Measurements from ENCODE around the gene MTM1. TPM values are rescaled to one million over a fixed set of nuclear protein-coding genes. Genes with fewer than 3 reads are reported as not detected.

The MTM1 gene
- total RNA-seq, 1 donor from 2014 or later = 9.5 TPM

DNA sequence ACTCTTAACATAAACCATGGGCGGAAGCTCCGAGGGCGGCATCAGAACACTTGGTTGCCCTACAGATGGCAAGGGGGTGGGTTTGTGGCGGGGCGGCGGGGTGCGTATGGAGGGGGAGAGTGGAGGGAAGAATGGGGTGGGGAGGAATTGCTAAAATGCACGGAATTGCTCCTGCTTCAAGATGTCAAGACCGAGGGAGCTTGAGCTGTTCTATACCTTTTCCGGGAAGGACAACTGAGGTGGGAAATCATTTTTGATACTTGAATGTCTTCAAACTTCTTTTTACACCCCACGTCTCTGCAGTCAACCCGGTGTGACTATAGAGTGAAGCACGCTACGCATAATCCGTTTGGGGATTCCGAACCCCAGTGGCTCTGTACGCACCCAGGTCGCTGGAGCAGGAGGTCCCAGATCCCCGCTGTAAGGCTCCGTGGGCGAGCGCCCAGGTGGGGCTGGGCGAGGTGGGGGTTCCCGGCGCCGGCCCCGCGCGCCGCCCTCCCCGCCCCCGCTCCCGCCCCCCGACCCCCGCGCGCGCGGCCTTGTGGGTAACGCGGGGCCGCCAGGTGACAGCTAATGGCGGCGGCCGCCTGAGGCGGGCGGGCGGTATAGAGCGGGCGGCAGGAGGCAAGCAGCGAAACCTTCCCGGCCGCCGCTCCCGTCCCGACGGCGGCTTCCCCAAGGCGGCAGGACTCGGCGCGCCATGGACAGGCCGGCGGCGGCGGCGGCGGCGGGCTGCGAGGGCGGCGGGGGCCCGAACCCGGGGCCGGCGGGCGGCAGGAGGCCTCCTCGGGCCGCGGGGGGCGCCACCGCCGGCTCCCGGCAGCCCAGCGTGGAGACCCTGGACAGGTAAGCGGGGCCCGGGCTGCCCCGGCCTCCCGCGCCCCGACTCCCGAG lies 124.7 kb downstream of the MTM1 start, which contains the start of gene MTMR1:
TSS of gene MTMR1 (plus strand) at position 566 of the 894 bp plus-strand sequence. CDS start at position 701, 135 bp downstream.
- TF ChIP-seq, protein P1, sequence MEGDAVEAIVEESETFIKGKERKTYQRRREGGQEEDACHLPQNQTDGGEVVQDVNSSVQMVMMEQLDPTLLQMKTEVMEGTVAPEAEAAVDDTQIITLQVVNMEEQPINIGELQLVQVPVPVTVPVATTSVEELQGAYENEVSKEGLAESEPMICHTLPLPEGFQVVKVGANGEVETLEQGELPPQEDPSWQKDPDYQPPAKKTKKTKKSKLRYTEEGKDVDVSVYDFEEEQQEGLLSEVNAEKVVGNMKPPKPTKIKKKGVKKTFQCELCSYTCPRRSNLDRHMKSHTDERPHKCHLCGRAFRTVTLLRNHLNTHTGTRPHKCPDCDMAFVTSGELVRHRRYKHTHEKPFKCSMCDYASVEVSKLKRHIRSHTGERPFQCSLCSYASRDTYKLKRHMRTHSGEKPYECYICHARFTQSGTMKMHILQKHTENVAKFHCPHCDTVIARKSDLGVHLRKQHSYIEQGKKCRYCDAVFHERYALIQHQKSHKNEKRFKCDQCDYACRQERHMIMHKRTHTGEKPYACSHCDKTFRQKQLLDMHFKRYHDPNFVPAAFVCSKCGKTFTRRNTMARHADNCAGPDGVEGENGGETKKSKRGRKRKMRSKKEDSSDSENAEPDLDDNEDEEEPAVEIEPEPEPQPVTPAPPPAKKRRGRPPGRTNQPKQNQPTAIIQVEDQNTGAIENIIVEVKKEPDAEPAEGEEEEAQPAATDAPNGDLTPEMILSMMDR (IDR thresholded peaks at IDR 0.05; ENCODE audit: borderline replicate concordance) = no peak
- intact Hi-C loops (cut with micrococcal nuclease) = no loop called here
- no peaks in the 10 kb centered on the region for H3K9me3 ChIP-seq (replicated peaks)
- peak; percentile 38 for DNase-seq
- H3K4me1 ChIP-seq = no peaks in the 10 kb centered on the region
- H3K27me3 ChIP-seq (ENCODE audit: low read depth) = no peaks in the 10 kb centered on the region
- H3K27ac ChIP-seq (replicated peaks) = peak within 1 kb of the TSS; percentile 82
- no peaks in the 10 kb centered on the region for H3K36me3 ChIP-seq
- peak within 1 kb of the TSS; percentile 69 for H3K4me3 ChIP-seq

DNA sequence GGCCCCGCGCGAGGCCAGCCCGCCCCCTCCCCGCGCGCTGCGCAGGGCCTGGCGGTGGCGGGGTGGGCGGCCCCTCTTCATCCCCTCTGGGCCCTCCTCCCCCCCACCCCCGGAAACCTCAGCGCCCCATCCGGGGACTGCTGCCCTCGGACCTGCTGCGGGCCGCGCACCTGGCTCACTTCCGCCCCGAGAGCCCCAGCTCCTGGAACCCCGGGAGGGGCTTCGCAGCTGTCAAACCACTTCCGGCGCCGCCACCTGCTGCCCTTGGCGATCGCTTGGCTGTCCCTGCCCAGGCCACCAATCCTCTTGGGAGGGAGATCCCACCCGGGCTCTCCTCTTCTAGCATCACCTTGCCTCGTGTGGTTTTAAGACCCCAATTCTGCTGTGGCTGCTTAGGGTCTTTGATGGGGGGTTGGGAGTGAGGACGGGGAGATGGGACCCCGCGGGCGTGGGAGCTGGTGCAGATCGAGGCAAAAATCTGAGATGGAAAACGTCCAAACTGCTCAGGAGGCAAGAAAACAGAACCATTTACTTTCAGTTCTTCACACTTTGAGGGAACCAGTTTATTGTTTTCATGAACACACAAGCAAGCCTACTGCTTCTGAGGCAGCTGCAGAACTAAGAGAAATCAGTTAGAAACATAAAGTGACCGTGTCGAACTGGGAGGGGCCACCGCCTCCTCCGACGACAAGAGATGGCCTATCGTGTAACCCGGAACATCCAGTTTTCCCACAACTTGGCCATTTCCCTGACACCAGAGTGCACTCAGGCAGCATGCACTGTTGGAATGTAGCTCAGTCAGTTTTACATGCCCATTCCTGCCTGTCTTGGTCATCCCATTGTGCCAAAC lies 125.5 kb downstream of the MTM1 start:
- H3K27me3 ChIP-seq (ENCODE audit: low read depth) = no peaks in the 10 kb centered on the region
- no peaks in the 10 kb centered on the region for H3K9me3 ChIP-seq (replicated peaks)
- no peaks in the 10 kb centered on the region for H3K4me1 ChIP-seq
- intact Hi-C loops (cut with micrococcal nuclease) = no loop called here
- peak overlapping the region; percentile 69 for H3K4me3 ChIP-seq
- H3K27ac ChIP-seq (replicated peaks) = peak overlapping the region; percentile 82
- TF ChIP-seq, protein P1 (IDR thresholded peaks at IDR 0.05; ENCODE audit: borderline replicate concordance) = no peak
- DNase-seq = peak; percentile 30
- H3K36me3 ChIP-seq = no peaks in the 10 kb centered on the region

DNA sequence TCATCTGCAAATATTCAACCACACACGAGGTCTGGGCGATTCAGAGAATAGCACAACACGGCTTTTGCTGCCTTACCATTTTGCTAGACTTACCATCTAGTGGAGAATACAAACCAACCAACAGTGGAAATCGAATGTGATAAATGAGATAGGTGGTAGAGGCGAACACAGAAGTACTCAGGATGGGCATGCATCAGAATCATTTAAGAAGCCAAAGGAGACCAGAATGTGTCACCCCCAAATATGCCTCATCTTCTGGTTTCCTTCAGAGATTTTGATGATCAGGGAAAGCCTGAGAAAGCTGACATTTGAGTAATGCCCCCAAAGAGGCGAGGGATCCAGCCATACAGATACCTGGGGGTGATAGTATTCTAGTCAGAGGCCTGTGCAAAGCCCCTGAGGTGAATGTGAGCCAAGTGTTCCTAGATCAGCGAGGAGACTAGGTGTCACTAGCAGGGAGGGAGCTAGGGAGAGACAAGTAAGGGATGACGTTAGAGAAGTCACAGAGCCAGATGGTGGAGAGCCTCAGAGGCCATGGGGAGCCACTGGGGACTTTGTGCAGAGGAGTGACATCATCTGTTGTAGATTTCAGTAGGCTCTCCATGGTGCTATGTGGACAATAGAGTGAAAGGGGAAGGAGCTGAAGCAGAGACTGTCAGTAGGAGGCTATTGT lies 126.5 kb downstream of the MTM1 start:
- no peaks in the 10 kb centered on the region for H3K36me3 ChIP-seq
- H3K27me3 ChIP-seq (ENCODE audit: low read depth) = no peaks in the 10 kb centered on the region
- H3K4me1 ChIP-seq = no peaks in the 10 kb centered on the region
- intact Hi-C loops (cut with micrococcal nuclease) = no loop called here
- peak overlapping the region; percentile 82 for H3K27ac ChIP-seq (replicated peaks)
- peak overlapping the region; percentile 69 for H3K4me3 ChIP-seq
- H3K9me3 ChIP-seq (replicated peaks) = no peaks in the 10 kb centered on the region
- DNase-seq = no peak
- TF ChIP-seq, protein P1 (IDR thresholded peaks at IDR 0.05; ENCODE audit: borderline replicate concordance) = no peak

DNA sequence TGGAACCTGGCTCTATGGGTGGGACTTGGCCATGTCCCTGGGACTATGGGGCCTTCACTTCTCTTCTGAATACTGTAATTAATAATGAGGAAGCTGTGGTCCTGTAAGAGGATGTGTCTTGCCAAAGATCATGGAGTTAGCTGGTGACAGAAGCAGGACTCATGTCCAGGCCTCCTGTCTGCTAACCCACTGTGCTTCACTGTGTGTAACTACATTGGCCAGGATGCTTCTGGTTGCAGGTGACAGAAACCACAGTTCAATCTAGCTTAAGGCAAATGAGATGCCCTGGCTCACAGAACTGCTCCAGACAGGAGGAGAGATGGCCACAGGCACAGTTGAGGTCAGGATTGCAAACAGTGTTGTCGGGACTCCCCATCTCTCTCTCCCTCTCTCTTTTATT lies 127.9 kb downstream of the MTM1 start:
- intact Hi-C loops (cut with micrococcal nuclease) = no loop called here
- Histone ChIP-seq H3K27ac (replicated peaks) (no peak overlapping the region), H3K4me1 (no peaks in the 10 kb centered on the region), H3K27me3 (ENCODE audit: low read depth) (no peaks in the 10 kb centered on the region), H3K9me3 (replicated peaks) (no peaks in the 10 kb centered on the region), H3K4me3 (no peak overlapping the region), H3K36me3 (no peaks in the 10 kb centered on the region)
- no peak for DNase-seq
- TF ChIP-seq, protein P1 (IDR thresholded peaks at IDR 0.05; ENCODE audit: borderline replicate concordance) = no peak

DNA sequence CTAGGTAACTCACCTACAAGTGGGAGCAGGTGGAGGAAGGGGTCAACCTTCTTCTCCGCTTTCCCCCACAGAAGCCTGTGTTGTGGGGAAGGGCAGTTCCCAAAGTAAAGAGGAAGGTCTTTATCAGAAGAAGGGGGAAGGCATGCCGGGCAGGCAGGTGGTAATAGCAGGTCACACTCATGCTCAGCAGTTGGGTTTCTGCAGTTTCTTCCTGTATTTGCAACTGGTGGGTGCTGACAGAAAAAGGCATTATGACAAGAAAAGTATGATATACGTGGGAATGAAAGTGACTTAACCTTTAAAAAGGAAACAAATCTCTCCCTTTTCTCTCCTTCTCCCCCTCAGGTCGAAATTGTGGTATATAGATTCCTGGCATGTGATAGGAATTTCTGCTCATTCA lies 128.4 kb downstream of the MTM1 start:
- Histone ChIP-seq H3K27ac (replicated peaks) (no peak overlapping the region), H3K9me3 (replicated peaks) (no peaks in the 10 kb centered on the region), H3K36me3 (no peaks in the 10 kb centered on the region), H3K4me1 (no peaks in the 10 kb centered on the region), H3K4me3 (no peak overlapping the region), H3K27me3 (ENCODE audit: low read depth) (no peaks in the 10 kb centered on the region)
- no peak for DNase-seq
- intact Hi-C loops (cut with micrococcal nuclease) = no loop called here
- TF ChIP-seq, protein P1 (IDR thresholded peaks at IDR 0.05; ENCODE audit: borderline replicate concordance) = no peak

All from left ventricle myocardium inferior (tissue), 1 donor.